Caco-2 (cell line): ENCODE data around the gene CDC40. TPM values are rescaled to one million over a fixed set of nuclear protein-coding genes. Genes with fewer than 3 reads are reported as not detected.

Experiments used
- BruUV-seq: library from RNA; stranded (reverse); fragments of 400-500 nt; replicated peaks from 2 replicates; lab custom pipeline; 2021; lab: Mats Ljungman, UMichigan
- CTCF ChIA-PET: fragments of 300-600 bp; sonication (Branson Sonifier 250); formaldehyde crosslinking; loops from one replicate; lab custom pipeline; 2022; ENCODE audit warnings: antibody characterized with exemption; lab: Charles Lee
- POLR2A ChIA-PET: fragments of 300-600 bp; sonication (Branson Sonifier 250); formaldehyde crosslinking; loops from one replicate; lab custom pipeline; 2022; ENCODE audit warnings: antibody characterized with exemption; lab: Charles Lee
- DNase-seq, 2 experiments: peaks; one replicate each; pipeline versions ENCODE4 v3.0.0 to v3.0.0-alpha.2; 2020 to 2022
- H3K27me3 ChIP-seq: replicated peaks from 2 replicates; pipeline ENCODE4 v1.6.0; 2011; ENCODE audit warnings: low read length; ENCODE audit not compliant: control insufficient read depth, insufficient read depth
- H3K36me3 ChIP-seq: 2 replicates; pipeline ENCODE4 v1.5.1; 2011; ENCODE audit warnings: low read length; ENCODE audit not compliant: control insufficient read depth, insufficient read depth
- H3K4me1 ChIP-seq: fragments of 250-450 bp; sonication (Bioruptor Pico); 2 replicates; pipeline ENCODE4 v1.5.1; 2020; ENCODE audit warnings: mild to moderate bottlenecking
- H3K4me3 ChIP-seq: 2 replicates; pipeline ENCODE4 v1.5.1; 2011; ENCODE audit warnings: low read depth, mild to moderate bottlenecking, control low read depth, low read length
- H3K9me3 ChIP-seq: fragments of 250-450 bp; sonication (Bioruptor Pico); 2 replicates; pipeline ENCODE4 v1.5.1; 2020; ENCODE audit warnings: mild to moderate bottlenecking, moderate library complexity
- H3K27ac Mint-ChIP-seq: one replicate; pipeline ENCODE4 v1.8.0; 2022; ENCODE audit warnings: mixed read lengths; ENCODE audit not compliant: unreplicated experiment
- H3K27me3 Mint-ChIP-seq: one replicate; pipeline ENCODE4 v1.8.0; 2022; ENCODE audit warnings: mixed read lengths; ENCODE audit not compliant: insufficient read depth, unreplicated experiment
- H3K36me3 Mint-ChIP-seq: one replicate; pipeline ENCODE4 v1.8.0; 2022; ENCODE audit warnings: mild to moderate bottlenecking, mixed read lengths; ENCODE audit not compliant: insufficient read depth, unreplicated experiment
- H3K4me1 Mint-ChIP-seq: one replicate; pipeline ENCODE4 v1.8.0; 2022; ENCODE audit warnings: low read depth, mixed read lengths; ENCODE audit not compliant: unreplicated experiment
- H3K4me3 Mint-ChIP-seq: one replicate; pipeline ENCODE4 v1.8.0; 2022; ENCODE audit warnings: mild to moderate bottlenecking, moderate library complexity, mixed read lengths; ENCODE audit not compliant: unreplicated experiment
- H3K9me3 Mint-ChIP-seq: one replicate; pipeline ENCODE4 v1.8.0; 2022; ENCODE audit warnings: mixed read lengths; ENCODE audit not compliant: unreplicated experiment
- intact Hi-C: fragments of 100-400 bp; cut with micrococcal nuclease; formaldehyde crosslinking; loops from one replicate; pipeline ENCODE4 v1.10.0; 2022; ENCODE audit not compliant: unreplicated experiment
- total RNA-seq: library from RNA; stranded (reverse); gene quantifications from 2 replicates; pipeline ENCODE4 v1.2.3, GENCODE V29; 2022
- TF ChIP-seq, protein P1 (sequence below), 2 experiments: fragments of 200-600 bp in 1 of 2; IDR thresholded peaks; 1 replicate in 1 of 2; 2 replicates in 1 of 2; pipeline versions ENCODE4 v1.5.1 to v1.8.0; 2011 to 2022; ENCODE audit warnings: antibody characterized with exemption in 1 of 2, control low read depth in 1 of 2, inconsistent platforms in 1 of 2, low read depth in 1 of 2, low read length in 1 of 2, mild to moderate bottlenecking in 1 of 2, moderate library complexity in 1 of 2; ENCODE audit not compliant: insufficient read depth in 1 of 2, severe bottlenecking in 1 of 2, unreplicated experiment in 1 of 2

Gene CDC40
- total RNA-seq, 1 experiment from 2014 or later, result 22.7 TPM

DNA sequence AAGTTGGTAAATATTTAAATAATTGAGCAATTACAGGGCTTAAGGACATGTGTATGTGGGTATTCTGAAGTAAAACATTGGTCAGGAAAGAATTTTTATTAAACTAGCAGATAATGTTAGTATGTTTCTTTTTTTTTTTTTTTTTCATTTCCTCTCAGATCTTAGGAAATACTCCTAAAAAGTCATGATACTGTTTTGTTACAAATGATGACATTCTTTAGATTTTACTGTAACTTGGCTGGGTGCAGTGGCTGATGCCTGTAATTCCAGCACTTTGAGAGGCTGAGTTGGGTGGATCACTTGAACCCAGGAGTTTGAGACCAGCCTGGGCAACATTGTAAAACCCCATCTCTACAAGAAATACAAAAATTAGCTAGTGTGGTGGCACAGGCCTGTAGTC, 41.5 kb downstream of the CDC40 start:
- H3K4me1 ChIP-seq, result no peaks in the 10 kb centered on the region
- Mint-ChIP-seq H3K27ac (no peak overlapping the region), H3K36me3 (peaks cover 24% of the 10 kb centered on the region), H3K4me1 (no peaks in the 10 kb centered on the region), H3K27me3 (no peaks in the 10 kb centered on the region), H3K9me3 (no peaks in the 10 kb centered on the region), H3K4me3 (no peak overlapping the region)
- no peaks in the 10 kb centered on the region for H3K36me3 ChIP-seq
- TF ChIP-seq, protein P1, sequence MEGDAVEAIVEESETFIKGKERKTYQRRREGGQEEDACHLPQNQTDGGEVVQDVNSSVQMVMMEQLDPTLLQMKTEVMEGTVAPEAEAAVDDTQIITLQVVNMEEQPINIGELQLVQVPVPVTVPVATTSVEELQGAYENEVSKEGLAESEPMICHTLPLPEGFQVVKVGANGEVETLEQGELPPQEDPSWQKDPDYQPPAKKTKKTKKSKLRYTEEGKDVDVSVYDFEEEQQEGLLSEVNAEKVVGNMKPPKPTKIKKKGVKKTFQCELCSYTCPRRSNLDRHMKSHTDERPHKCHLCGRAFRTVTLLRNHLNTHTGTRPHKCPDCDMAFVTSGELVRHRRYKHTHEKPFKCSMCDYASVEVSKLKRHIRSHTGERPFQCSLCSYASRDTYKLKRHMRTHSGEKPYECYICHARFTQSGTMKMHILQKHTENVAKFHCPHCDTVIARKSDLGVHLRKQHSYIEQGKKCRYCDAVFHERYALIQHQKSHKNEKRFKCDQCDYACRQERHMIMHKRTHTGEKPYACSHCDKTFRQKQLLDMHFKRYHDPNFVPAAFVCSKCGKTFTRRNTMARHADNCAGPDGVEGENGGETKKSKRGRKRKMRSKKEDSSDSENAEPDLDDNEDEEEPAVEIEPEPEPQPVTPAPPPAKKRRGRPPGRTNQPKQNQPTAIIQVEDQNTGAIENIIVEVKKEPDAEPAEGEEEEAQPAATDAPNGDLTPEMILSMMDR (IDR thresholded peaks at IDR 0.05; ENCODE audit: insufficient read depth in 1 of 2, low read depth in 1 of 2, low read length in 1 of 2, severe bottlenecking in 1 of 2, unreplicated experiment in 1 of 2), result no peak
- H3K9me3 ChIP-seq, result no peaks in the 10 kb centered on the region
- no TSS peak for BruUV-seq
- ChIA-PET POLR2A (no interaction called here), CTCF (no interaction called here)
- intact Hi-C loops, result no loop called here
- DNase-seq, result no peak
- no peaks in the 10 kb centered on the region for H3K27me3 ChIP-seq
- H3K4me3 ChIP-seq, result no peak overlapping the region

DNA sequence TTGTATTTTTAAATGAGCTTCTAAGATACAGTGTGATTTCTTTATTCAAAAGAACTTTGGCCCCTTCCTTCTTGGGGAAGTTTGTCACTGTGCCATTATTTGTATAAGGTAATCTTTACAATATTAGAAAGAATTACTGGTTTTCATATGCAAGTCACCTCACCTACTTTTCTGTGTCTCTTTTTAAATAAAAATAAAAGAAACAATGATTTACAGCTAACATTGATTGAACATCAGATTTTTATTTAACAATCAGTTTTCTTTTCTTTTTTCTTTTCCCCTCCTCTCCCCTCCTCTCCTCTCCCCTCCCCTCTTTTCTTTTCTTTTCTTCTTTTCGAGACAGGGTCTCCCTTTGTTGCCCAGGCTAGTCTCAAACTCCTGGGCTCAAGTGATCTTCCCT, 46.0 kb downstream of the CDC40 start:
- Mint-ChIP-seq H3K9me3 (no peaks in the 10 kb centered on the region), H3K27me3 (no peaks in the 10 kb centered on the region), H3K36me3 (peaks cover 5% of the 10 kb centered on the region), H3K4me3 (no peak overlapping the region), H3K4me1 (no peaks in the 10 kb centered on the region), H3K27ac (no peak overlapping the region)
- ChIA-PET POLR2A (no interaction called here), CTCF (no interaction called here)
- TF ChIP-seq, protein P1 (IDR thresholded peaks at IDR 0.05; ENCODE audit: insufficient read depth in 1 of 2, low read depth in 1 of 2, low read length in 1 of 2, severe bottlenecking in 1 of 2, unreplicated experiment in 1 of 2), result no peak
- intact Hi-C loops, result no loop called here
- Histone ChIP-seq H3K36me3 (no peaks in the 10 kb centered on the region), H3K4me1 (no peaks in the 10 kb centered on the region), H3K9me3 (no peaks in the 10 kb centered on the region), H3K4me3 (no peak overlapping the region), H3K27me3 (no peaks in the 10 kb centered on the region)
- no TSS peak for BruUV-seq
- DNase-seq, result no peak

- no peak overlapping the region for H3K4me3 ChIP-seq
- TF ChIP-seq, protein P1 (IDR thresholded peaks at IDR 0.05; ENCODE audit: insufficient read depth in 1 of 2, low read depth in 1 of 2, low read length in 1 of 2, severe bottlenecking in 1 of 2, unreplicated experiment in 1 of 2), result no peak
- Mint-ChIP-seq H3K4me1 (no peaks in the 10 kb centered on the region), H3K9me3 (no peaks in the 10 kb centered on the region), H3K36me3 (no peaks in the 10 kb centered on the region), H3K27ac (no peak overlapping the region), H3K27me3 (no peaks in the 10 kb centered on the region), H3K4me3 (no peak overlapping the region)
- H3K9me3 ChIP-seq, result no peaks in the 10 kb centered on the region
- no peaks in the 10 kb centered on the region for H3K36me3 ChIP-seq
- H3K27me3 ChIP-seq, result no peaks in the 10 kb centered on the region
- no peak for DNase-seq
- ChIA-PET CTCF (no interaction called here), POLR2A (no interaction called here)
- BruUV-seq, result no TSS peak
- no peaks in the 10 kb centered on the region for H3K4me1 ChIP-seq
- intact Hi-C loops, result no loop called here
These were observed 52.2 kb downstream of the CDC40 start for GRCh38 chr6:110232450-110232849.
